Measurements from ENCODE around the gene MSLN. TPM values are rescaled to one million over a fixed set of nuclear protein-coding genes. Genes with fewer than 3 reads are reported as not detected.
"Not testable (repeated sequence)": the region's sequence is repeated elsewhere in the genome, so short reads cannot be mapped to it uniquely, and the experiment has no call there.

Gene MSLN
- total and polyA plus RNA-seq, 2 experiments from 2014 or later, result 4.5 TPM; not detected in 1

GRCh38 chr16:750485-750884, 10.0 kb upstream of the MSLN start:
- TF ChIP-seq CTCF (IDR thresholded peaks at IDR 0.05; ENCODE audit: low read depth, low read length), result no peak
- H3K4me1 ChIP-seq (ENCODE audit: low read depth), result peaks cover 3% of the 10 kb centered on the region
- no peak overlapping the region for H3K4me3 ChIP-seq
- peak overlapping the region; percentile 66 for H3K27ac ChIP-seq
- H3K9me3 ChIP-seq (ENCODE audit: low read depth), result no peaks in the 10 kb centered on the region
- peak in 1 of 2 donors; percentile 64 for DNase-seq (ENCODE audit: low read depth in 1 of 2, low spot score in 1 of 2)
- H3K27me3 ChIP-seq, result no peaks in the 10 kb centered on the region
- H3K36me3 ChIP-seq, result no peaks in the 10 kb centered on the region

GRCh38 chr16:751152-752006, 9.2 kb upstream of the MSLN start:
- DNase-seq (ENCODE audit: low read depth in 1 of 2, low spot score in 1 of 2), result no peak
- Histone ChIP-seq H3K36me3 (no peaks in the 10 kb centered on the region), H3K27me3 (no peaks in the 10 kb centered on the region), H3K27ac (peak overlapping the region; percentile 66), H3K4me3 (no peak overlapping the region), H3K9me3 (ENCODE audit: low read depth) (no peaks in the 10 kb centered on the region), H3K4me1 (ENCODE audit: low read depth) (peaks cover 3% of the 10 kb centered on the region)
- TF ChIP-seq CTCF (IDR thresholded peaks at IDR 0.05; ENCODE audit: low read depth, low read length), result no peak

GRCh38 chr16:752007-752312, 8.6 kb upstream of the MSLN start:
- no peak for DNase-seq (ENCODE audit: low read depth in 1 of 2, low spot score in 1 of 2)
- no peak for TF ChIP-seq CTCF (IDR thresholded peaks at IDR 0.05; ENCODE audit: low read depth, low read length)
- H3K9me3 ChIP-seq (ENCODE audit: low read depth), result no peaks in the 10 kb centered on the region
- no peak overlapping the region for H3K27ac ChIP-seq
- H3K36me3 ChIP-seq, result no peaks in the 10 kb centered on the region
- peaks cover 3% of the 10 kb centered on the region for H3K4me1 ChIP-seq (ENCODE audit: low read depth)
- H3K27me3 ChIP-seq, result no peaks in the 10 kb centered on the region
- H3K4me3 ChIP-seq, result no peak overlapping the region

GRCh38 chr16:754121-754607, 6.4 kb upstream of the MSLN start:
- H3K4me3 ChIP-seq; H3K27ac ChIP-seq; DNase-seq (ENCODE audit: low read depth in 1 of 2, low spot score in 1 of 2); H3K4me1 ChIP-seq (ENCODE audit: low read depth); H3K27me3 ChIP-seq; H3K36me3 ChIP-seq; H3K9me3 ChIP-seq (ENCODE audit: low read depth): not testable (repeated sequence)

- no peaks in the 10 kb centered on the region for H3K27me3 ChIP-seq
- no peaks in the 10 kb centered on the region for H3K36me3 ChIP-seq
- no peak for TF ChIP-seq CTCF (IDR thresholded peaks at IDR 0.05; ENCODE audit: low read depth, low read length)
- peaks cover 8% of the 10 kb centered on the region for H3K4me1 ChIP-seq (ENCODE audit: low read depth)
- H3K9me3 ChIP-seq (ENCODE audit: low read depth), result no peaks in the 10 kb centered on the region
- H3K27ac ChIP-seq, result no peak overlapping the region
- H3K4me3 ChIP-seq, result no peak overlapping the region
- no peak for DNase-seq (ENCODE audit: low read depth in 1 of 2, low spot score in 1 of 2)
Measured at GRCh38 chr16:754656-755055, 5.9 kb upstream of the MSLN start.

- H3K9me3 ChIP-seq (ENCODE audit: low read depth), result no peaks in the 10 kb centered on the region
- H3K4me3 ChIP-seq, result no peak overlapping the region
- DNase-seq (ENCODE audit: low read depth in 1 of 2, low spot score in 1 of 2), result no peak
- no peak for TF ChIP-seq CTCF (IDR thresholded peaks at IDR 0.05; ENCODE audit: low read depth, low read length)
- no peaks in the 10 kb centered on the region for H3K36me3 ChIP-seq
- peaks cover 12% of the 10 kb centered on the region for H3K4me1 ChIP-seq (ENCODE audit: low read depth)
- H3K27me3 ChIP-seq, result no peaks in the 10 kb centered on the region
- no peak overlapping the region for H3K27ac ChIP-seq
Measured at GRCh38 chr16:756428-756827, 4.1 kb upstream of the MSLN start.
